Hepatocyte (in vitro differentiated cells): ENCODE measurements around the gene GRHL1.

Source experiments
- CTCF ChIP-seq: fragments of 200-600 bp; sonication (generic); IDR thresholded peaks from 2 replicates; pipeline ENCODE4 v1.5.1; 2016; ENCODE audit warnings: antibody characterized with exemption, mild to moderate bottlenecking; ENCODE audit not compliant: poor library complexity
- EZH2phosphoT487 ChIP-seq: fragments of 200-600 bp; sonication (generic); IDR thresholded peaks from one replicate; pipeline ENCODE4 v1.6.1; 2018; ENCODE audit warnings: antibody characterized with exemption, mild to moderate bottlenecking, low read depth, moderate library complexity; ENCODE audit not compliant: unreplicated experiment, severe bottlenecking

- TF ChIP-seq CTCF (no peak), EZH2phosphoT487 (no peak)
Measured at GRCh38 chr2:9991221-9991620, 39.7 kb downstream of the GRHL1 start.
